GM23338 (cell line): Measurements from ENCODE around the gene YOD1.

Experiments used
- CTCF ChIP-seq, 2 experiments: fragments of 200-600 bp in 1 of 2; sonication (generic) in 1 of 2; conservative IDR thresholded peaks; 2 replicates each; pipeline versions ENCODE4 v1.5.1 to v1.6.1; 2016 to 2017; ENCODE audit warnings: antibody characterized with exemption in 2 of 2, low read depth in 2 of 2, mild to moderate bottlenecking in 2 of 2, moderate library complexity in 1 of 2
- JUNB ChIP-seq: IDR thresholded peaks from one replicate; pipeline ENCODE4 v1.6.1; 2016; ENCODE audit warnings: antibody characterized with exemption; ENCODE audit not compliant: unreplicated experiment
- REST ChIP-seq: IDR thresholded peaks from one replicate; pipeline ENCODE4 v1.6.1; 2018; ENCODE audit warnings: antibody characterized with exemption; ENCODE audit not compliant: unreplicated experiment

GRCh38 chr1:207052911-207053769 lies 2.1 kb upstream of the YOD1 start, which contains the start of gene PFKFB2:
- TF ChIP-seq CTCF (conservative IDR thresholded peaks at IDR 0.05; ENCODE audit: low read depth in 2 of 2) (peak in 1 of 2 experiments; percentile 9; a peak in 1 of 4 replicates), JUNB (no peak), REST (no peak)
